Chondrocyte (in vitro differentiated cells): Measurements from ENCODE around the gene ISL2. TPM values are rescaled to one million over a fixed set of nuclear protein-coding genes. Genes with fewer than 3 reads are reported as not detected.

Source experiments
- DNase-seq: peaks from one replicate; pipeline ENCODE4 v3.0.0; 2021; ENCODE audit warnings: mixed read lengths, low spot score
- H3K27ac Mint-ChIP-seq: one replicate; pipeline ENCODE4 v1.8.0; 2021; ENCODE audit warnings: mild to moderate bottlenecking, moderate library complexity, mixed read lengths; ENCODE audit not compliant: unreplicated experiment
- H3K27me3 Mint-ChIP-seq: 2 replicates; pipeline ENCODE4 v1.8.0; 2021; ENCODE audit warnings: low read depth, mixed read lengths
- H3K36me3 Mint-ChIP-seq: 2 replicates; pipeline ENCODE4 v1.8.0; 2021; ENCODE audit warnings: low read depth, mixed read lengths
- H3K4me1 Mint-ChIP-seq: 2 replicates; pipeline ENCODE4 v1.8.0; 2021; ENCODE audit warnings: low read depth, mild to moderate bottlenecking, mixed read lengths
- H3K4me3 Mint-ChIP-seq: one replicate; pipeline ENCODE4 v1.8.0; 2021; ENCODE audit warnings: mild to moderate bottlenecking, moderate library complexity, mixed read lengths; ENCODE audit not compliant: unreplicated experiment
- H3K9me3 Mint-ChIP-seq: 2 replicates; pipeline ENCODE4 v1.8.0; 2021; ENCODE audit warnings: low read depth, mixed read lengths
- CTCF ChIP-seq: fragments of 200-600 bp; sonication (generic); IDR thresholded peaks from 2 replicates; pipeline ENCODE4 v1.5.0; 2021; ENCODE audit warnings: antibody characterized with exemption, mild to moderate bottlenecking, moderate library complexity
- total RNA-seq: library from RNA; stranded (reverse); gene quantifications from 3 replicates; pipeline ENCODE4 v1.2.1, GENCODE V29; 2021

Gene ISL2
- total RNA-seq, 1 donor from 2014 or later = not detected

DNA sequence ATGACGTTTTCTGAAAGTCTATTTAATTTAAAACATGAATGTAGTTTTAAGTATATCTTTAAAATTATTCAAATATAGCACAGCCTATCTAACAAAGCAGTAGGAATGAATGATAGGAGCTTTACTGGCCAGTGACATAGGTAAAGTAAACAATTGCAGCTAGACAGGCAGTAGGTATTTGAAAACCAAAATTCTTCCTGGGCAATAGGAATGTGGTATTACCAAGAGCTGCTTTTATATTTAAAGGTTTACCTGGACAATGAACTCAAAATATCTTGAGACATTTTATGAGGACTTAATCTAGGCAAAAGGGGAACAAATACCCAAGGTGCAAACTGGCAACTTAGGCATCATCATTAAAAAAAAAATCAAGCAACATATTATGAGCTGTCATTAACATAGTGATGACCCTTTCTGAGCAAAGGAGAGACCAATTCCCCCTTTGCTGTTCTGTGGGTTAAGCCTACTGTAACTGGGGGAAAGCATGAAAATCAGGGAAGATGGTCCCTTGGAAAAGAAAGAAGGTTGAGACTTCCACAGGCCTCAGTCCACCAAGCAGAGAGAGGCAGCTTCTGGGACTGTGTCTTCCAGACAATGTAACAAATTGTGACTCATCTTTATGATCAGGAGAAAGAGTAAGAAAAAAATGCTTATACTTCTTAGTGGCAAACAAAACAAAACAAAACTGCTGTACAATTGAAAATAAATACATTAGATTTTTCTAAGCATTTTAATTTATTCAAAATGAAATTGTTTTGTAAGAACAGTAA is 12.9 kb downstream of the ISL2 start:
- no peak for TF ChIP-seq CTCF
- no peak overlapping the region for H3K4me3 Mint-ChIP-seq
- H3K27me3 Mint-ChIP-seq = peaks cover 27% of the 10 kb centered on the region
- DNase-seq = no peak
- H3K4me1 Mint-ChIP-seq = peaks cover 7% of the 10 kb centered on the region
- no peaks in the 10 kb centered on the region for H3K9me3 Mint-ChIP-seq
- no peak overlapping the region for H3K27ac Mint-ChIP-seq
- H3K36me3 Mint-ChIP-seq = peaks cover 8% of the 10 kb centered on the region

DNA sequence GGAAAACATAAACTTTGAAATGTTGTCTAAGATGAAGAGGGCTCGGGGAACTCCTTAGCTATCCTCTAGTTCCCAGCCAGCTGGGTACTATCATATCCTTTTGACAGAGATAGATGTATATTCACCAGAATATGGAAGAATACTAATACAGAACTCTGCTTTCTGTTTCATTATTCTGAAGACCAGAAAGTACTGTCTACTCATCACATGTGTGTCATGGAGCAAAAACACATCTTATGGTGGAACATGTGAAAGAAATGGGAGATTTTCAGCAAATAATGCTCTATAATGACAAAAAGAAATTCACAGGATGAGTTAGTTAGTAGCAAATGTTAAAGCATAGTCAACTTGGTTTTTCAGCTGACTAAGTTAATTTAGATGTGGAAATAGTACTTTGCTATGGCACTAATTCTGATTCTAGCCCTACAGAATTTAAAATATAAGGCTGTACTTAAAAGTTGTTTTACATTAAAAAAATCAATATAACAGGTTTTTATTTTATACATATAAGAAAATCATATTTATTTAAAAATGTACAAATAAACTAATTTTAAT is 16.5 kb downstream of the ISL2 start:
- peaks cover 6% of the 10 kb centered on the region for H3K27me3 Mint-ChIP-seq

DNA sequence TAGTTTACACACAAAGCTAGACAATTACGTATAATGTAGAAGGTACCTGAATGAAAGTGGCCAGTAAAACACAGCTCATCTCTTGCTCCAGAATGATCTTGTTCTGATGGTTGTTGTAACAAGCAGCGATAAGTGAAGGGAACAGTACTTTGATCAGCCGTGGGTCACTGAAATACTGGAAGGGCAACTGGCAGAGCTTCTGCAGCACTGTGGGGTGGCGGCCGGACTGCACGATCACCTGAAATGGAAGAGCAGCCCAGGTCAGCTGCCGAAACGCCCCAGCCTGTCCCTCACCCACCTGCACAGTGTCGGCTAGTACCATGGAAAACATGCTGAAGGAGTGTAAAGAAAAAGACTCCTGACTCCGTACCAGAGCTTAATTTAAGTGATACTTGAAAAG is 17.3 kb downstream of the ISL2 start:
- Mint-ChIP-seq H3K4me1 (no peaks in the 10 kb centered on the region), H3K36me3 (peaks cover 4% of the 10 kb centered on the region), H3K27me3 (peaks cover 3% of the 10 kb centered on the region), H3K27ac (no peak overlapping the region), H3K4me3 (no peak overlapping the region), H3K9me3 (no peaks in the 10 kb centered on the region)
- no peak for TF ChIP-seq CTCF
- no peak for DNase-seq

More for the DNA sequence above, 16.5 kb downstream of the ISL2 start:
- no peaks in the 10 kb centered on the region for H3K9me3 Mint-ChIP-seq
- H3K4me1 Mint-ChIP-seq = no peaks in the 10 kb centered on the region
- H3K36me3 Mint-ChIP-seq = peaks cover 4% of the 10 kb centered on the region
- DNase-seq = no peak
- TF ChIP-seq CTCF = no peak
- H3K27ac Mint-ChIP-seq = no peak overlapping the region
- no peak overlapping the region for H3K4me3 Mint-ChIP-seq

DNA sequence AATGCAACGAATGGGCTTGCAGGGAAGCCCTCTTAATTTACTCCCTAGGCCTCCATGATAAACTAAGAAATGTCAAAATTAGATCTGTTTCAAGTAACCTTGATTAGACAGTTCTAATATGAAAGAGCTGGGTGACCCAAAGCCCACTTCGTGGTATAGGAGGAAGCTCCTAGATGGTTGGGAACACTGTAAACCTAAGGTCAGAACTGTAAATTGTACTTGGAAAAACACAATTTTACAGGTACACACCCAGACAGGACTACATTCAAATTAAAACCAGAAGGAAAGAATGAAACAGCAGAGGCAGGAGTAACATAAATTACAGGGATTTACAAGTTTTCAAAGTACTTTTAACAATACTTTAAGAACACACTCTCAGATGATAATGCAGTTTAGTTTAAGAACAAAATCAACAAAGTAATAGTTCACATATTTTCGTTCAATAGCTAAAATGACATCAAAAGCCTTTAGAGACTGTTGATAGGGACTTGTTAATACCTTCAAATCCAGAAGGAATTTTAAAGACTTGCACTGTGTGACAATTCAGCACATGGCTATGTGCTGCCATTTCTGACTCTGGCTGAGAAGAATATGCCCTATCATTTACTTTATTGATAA is 18.4 kb downstream of the ISL2 start:
- no peaks in the 10 kb centered on the region for H3K9me3 Mint-ChIP-seq
- H3K4me3 Mint-ChIP-seq = no peak overlapping the region
- peaks cover 4% of the 10 kb centered on the region for H3K36me3 Mint-ChIP-seq
- no peaks in the 10 kb centered on the region for H3K4me1 Mint-ChIP-seq
- H3K27ac Mint-ChIP-seq = no peak overlapping the region
- peaks cover 3% of the 10 kb centered on the region for H3K27me3 Mint-ChIP-seq
- no peak for TF ChIP-seq CTCF
- DNase-seq = no peak

GRCh38 chr15:76358453-76358852 is 21.9 kb downstream of the ISL2 start:
- TF ChIP-seq CTCF = no peak

More at GRCh38 chr15:76358453-76358852, 21.9 kb downstream of the ISL2 start:
- Mint-ChIP-seq H3K4me1 (no peaks in the 10 kb centered on the region), H3K27me3 (peaks cover 3% of the 10 kb centered on the region), H3K4me3 (no peak overlapping the region), H3K36me3 (peaks cover 2% of the 10 kb centered on the region), H3K9me3 (no peaks in the 10 kb centered on the region), H3K27ac (no peak overlapping the region)
- no peak for DNase-seq
